Stimulated activated CD8-positive, alpha-beta memory T cell treated with anti-CD3 and anti-CD28 coated beads, Interleukin-4, amount 100 ng/mL, for 4 hours (primary cell): ENCODE measurements around the gene IVNS1ABP.
"Not testable (repeated sequence)": the region's sequence is repeated elsewhere in the genome, so short reads cannot be mapped to it uniquely, and the experiment has no call there.

Source experiments
- DNase-seq, 2 donors: peaks; one replicate each; pipeline ENCODE4 v3.0.0-alpha.2; 2020; ENCODE audit warnings: low read depth in 2 of 2, low spot score in 1 of 2

Gene IVNS1ABP

GRCh38 chr1:185257116-185257949 is 59.7 kb downstream of the IVNS1ABP start:
- DNase-seq = not testable (repeated sequence)

GRCh38 chr1:185255595-185255994 is 61.4 kb downstream of the IVNS1ABP start:
- not testable (repeated sequence) for DNase-seq

- not testable (repeated sequence) for DNase-seq
Measured at GRCh38 chr1:185252404-185252803, 64.6 kb downstream of the IVNS1ABP start.

GRCh38 chr1:185251928-185252327 is 65.1 kb downstream of the IVNS1ABP start:
- not testable (repeated sequence) for DNase-seq

GRCh38 chr1:185250063-185250462 is 67.0 kb downstream of the IVNS1ABP start:
- DNase-seq = no peak

- no peak for DNase-seq
Measured at GRCh38 chr1:185249563-185249962, 67.5 kb downstream of the IVNS1ABP start.
